Activated CD4-positive, CD25-positive, alpha-beta regulatory T cell treated with anti-CD3 and anti-CD28 coated beads, Interleukin-2, amount 50 U/mL, for 72 hours (primary cell): ENCODE data around the gene AMIGO1.
"Not testable (repeated sequence)": the region's sequence is repeated elsewhere in the genome, so short reads cannot be mapped to it uniquely, and the experiment has no call there.

Source experiments
- DNase-seq: peaks from one replicate; pipeline ENCODE4 v3.0.0; 2021

Gene AMIGO1

DNA sequence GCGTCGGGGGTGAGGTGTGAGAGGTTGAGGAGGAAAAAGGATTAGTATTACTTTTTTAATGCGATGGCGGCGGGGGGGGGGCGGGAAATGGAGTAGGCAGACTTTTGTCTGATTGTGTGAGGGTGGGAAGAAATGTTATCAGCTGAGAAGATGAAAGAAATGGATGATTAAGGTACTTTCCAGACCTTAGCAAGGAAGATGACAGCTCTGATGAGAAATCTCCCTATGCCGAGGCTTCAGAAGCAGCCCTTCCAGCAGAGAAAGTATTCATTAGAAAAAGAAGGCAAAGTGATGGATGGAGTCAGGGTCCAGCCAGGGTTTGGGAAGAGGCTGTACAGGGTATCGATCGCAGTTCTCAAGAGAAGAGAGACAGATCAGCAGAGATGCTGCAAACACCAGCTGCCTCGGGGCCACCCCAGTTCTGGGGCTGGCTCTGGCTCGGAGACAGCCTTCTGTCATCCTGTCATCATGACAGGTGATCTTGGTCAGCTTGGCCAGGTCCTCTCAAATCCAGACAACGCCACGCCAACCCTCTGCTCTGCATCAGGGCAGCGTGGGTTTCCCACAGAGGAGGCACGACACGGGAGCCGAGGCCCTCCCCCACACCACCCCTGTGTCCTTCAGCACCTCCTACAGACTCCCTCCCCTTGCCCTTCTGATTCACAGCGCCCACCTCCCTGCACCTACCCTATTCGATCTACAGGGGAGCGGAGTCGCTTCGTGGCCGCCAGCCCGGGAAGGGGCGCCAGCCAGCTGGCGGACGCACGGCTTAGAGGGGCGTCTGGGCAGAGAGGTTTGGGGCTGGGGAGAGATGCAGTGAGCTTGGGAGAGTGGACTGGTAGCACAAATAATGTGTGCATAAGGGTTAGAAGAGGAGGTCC lies 26.5 kb downstream of the AMIGO1 start:
- peak; percentile 53 for DNase-seq

DNA sequence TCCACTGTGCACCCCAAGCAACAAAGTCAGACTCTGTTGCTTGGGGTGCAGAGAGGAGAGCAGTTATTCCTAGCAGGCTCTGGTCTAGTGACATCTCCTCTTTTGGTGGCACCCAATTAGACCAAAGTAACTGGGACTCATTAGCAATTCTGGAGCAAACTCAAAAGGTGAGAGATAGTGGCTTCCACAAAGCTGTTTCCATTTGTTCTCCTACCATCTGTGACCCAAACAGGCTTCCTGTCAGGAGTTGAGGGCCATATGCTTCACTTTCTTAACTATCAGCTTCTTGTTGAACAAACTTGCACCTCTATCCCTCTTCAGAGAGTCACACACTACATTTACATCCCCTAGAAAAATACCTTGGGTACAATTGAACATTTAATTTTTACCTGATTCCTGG lies 27.3 kb downstream of the AMIGO1 start:
- no peak for DNase-seq

DNA sequence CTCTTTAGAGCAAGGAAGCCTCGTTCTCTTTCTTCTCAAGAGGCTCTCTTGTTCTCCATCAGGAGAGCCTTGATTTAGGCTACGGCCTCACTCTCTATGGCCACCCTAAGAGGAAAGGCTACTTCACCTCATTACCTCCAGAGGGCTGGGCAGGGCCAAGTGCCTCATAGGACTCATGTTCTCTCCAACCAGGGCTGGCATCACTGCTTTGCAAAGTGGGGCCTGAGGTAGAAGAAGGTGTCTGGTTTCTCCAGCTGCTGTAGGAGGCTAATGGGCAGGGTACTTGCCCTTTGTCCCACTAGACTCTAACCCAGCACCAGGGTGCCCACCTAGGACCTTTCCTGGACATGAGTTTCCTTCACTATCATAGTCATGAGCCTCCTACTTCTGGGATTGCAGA lies 27.9 kb downstream of the AMIGO1 start:
- DNase-seq = no peak

DNA sequence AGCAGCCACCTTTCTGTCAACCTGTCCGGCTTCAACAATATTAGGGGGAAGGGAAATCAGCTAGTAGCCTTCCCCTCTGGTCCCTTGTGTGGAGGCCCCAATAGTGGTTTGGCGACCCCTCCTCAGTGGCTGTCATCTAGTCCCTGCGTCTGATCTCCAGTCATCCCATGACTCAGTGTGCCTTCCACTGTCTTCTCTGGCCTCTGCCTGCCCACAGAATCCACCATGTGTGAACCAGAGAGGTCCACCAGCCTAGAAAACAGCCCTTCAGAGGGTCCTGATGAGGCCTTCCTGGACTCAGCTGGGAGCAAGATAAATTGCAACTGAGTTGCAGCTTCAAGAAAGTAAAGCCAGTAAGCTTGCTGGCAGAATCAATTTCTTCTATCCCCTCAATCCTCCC lies 29.6 kb downstream of the AMIGO1 start:
- DNase-seq = no peak

DNA sequence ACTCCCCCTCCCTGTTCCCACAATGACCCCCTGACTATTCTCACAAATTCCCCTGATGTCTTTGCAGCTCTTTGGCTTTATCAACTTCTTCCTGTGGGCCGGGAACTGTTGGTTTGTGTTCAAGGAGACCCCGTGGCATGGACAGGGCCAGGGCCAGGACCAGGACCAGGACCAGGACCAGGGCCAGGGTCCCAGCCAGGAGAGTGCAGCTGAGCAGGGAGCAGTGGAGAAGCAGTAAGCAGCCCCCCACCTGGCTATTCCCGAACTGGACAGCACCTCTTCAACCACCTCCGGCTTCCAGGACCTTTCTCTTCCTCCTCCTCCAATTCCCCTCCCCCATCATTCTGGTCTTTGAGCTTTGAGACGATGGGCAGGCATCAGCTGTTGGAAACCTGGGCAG lies 30.2 kb downstream of the AMIGO1 start:
- no peak for DNase-seq

DNA sequence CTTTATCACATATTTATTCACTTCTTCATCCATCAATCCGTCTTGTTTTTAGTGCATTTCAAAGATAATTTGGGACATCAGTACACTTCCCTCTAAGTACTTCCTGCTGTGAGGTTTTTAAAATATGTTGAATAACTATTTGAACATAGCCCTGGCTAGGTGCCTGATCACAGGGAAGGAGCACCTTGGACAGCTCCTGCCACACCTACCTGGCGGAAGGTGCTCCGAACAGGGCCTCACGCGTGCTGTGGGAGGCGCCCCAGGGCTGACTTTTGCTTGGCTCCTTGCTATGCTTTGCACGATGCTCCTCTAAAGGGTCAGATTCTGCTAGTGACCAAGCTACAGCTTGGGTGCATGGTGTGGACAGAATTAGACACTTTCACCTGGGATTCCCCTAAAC lies 30.7 kb downstream of the AMIGO1 start:
- no peak for DNase-seq

DNA sequence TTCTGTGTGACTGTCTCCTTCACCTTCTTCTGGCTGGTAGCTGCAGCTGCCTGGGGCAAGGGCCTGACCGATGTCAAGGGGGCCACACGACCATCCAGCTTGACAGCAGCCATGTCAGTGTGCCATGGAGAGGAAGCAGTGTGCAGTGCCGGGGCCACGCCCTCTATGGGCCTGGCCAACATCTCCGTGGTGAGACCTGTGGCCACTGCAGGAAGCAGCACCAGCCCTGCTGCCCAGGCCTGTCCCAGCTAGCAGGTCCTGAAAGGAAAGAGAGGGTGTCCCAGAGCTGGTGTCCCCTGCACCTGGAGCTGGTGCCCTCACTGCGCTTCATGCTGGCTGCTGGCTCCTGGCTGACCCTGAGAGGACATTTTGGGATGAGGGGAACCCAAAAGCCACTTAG lies 31.7 kb downstream of the AMIGO1 start:
- no peak for DNase-seq

DNA sequence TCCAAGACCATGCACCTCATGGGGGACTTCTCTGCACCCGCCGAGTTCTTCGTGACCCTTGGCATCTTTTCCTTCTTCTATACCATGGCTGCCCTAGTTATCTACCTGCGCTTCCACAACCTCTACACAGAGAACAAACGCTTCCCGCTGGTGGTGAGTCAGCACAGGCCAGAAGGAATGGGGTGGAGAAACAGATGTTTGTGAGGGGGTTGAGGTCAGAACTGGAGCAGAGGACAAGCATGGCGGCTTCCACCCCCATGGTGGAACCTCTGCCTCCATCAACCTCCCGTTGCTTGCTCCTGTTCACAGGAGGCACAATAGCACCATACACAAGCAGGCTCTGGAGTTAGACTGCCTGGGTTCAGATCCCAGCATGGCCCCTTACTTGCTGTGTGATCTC lies 32.7 kb downstream of the AMIGO1 start:
- DNase-seq = no peak

DNA sequence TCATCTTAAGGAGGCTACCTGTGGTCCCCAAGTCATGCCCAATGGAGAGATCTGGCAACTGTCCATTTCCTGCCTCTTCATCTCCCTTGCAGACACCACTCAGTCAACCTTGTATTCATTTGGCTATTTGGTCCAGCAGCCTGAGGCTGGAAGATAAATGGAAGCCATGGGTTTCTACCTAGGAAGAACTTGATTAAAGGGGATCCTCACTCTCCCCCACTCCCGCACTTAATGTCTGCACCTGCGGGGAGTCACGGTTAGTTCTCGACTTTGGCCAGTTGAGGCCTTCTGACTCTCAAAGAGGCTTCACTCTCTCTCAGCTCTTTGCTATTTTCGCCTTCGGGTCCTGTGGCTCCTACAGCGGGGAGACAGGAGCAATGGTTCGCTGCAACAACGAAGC lies 34.3 kb downstream of the AMIGO1 start:
- no peak for DNase-seq

DNA sequence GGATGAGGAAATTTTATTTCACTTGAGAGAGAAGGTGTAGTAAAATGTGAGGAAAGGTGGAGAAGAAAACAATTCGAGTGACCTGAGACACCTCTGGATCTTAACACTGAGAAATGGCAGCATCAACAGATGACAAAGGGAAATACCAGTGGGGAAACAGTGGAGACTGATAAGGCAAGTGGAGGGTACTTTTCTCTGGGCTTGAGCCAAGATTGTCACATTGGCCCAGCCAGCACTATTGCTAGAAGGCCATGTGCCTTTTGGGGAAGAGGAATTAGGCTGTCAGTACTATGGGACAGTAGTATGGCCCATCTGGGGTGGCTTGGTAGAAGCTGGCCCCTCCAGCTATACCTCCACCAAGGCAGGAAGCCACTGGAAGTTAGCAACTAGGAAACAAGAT lies 34.8 kb downstream of the AMIGO1 start:
- no peak for DNase-seq

DNA sequence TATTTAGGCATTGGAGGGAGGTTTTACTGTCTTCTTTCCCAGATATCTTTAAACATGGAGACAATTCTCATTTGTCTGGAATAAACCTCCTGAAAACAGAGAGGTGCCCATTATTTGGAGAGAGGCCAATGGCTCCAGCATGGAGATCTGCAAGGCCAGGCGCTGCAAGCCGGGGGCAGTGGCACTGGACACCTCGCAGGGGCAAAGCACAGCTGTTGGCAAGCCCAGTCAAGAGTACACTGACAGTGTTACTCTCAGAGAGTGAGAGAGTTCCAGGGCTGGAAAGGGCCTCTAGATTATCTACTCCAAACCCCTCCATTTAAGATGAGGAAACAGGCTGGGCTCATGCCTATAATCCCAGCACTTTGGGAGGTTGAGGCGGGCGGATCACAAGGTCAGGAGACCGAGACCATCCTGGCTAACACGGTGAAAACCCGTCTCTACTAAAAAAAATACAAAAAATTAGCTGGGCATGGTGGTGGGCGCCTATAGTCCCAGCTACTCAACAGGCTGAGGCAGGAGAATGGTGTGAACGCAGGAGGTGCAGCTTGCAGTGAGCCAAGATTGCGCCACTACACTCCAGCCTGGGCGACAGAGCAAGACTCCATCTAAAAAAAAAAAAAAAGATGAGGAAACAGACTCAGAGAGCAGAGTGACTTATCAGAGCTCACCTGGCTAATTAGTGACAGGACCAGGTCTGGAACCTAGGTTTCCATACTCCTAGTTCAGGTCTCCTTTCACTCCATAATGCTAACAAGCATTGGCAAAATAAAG lies 36.1 kb downstream of the AMIGO1 start:
- DNase-seq = not testable (repeated sequence)

DNA sequence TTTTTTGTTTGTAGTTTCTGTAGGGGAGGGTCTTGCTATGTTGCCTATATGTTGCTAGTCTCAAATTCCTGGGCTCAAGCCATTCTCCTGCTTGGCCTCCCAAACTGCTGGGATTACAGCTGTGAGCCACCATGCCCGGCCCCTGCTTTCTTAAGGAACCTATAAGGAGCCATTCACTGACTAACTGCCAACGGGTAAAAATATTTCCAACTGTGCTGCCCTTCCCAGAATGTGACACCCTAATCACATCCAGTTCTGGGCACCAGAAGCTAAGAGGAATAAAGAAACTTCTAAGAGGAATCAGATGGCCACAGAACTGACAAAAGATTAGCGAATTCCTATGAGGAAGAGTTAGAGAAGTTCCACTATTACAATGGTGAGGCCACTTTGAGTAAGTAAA lies 36.7 kb downstream of the AMIGO1 start:
- no peak for DNase-seq

DNA sequence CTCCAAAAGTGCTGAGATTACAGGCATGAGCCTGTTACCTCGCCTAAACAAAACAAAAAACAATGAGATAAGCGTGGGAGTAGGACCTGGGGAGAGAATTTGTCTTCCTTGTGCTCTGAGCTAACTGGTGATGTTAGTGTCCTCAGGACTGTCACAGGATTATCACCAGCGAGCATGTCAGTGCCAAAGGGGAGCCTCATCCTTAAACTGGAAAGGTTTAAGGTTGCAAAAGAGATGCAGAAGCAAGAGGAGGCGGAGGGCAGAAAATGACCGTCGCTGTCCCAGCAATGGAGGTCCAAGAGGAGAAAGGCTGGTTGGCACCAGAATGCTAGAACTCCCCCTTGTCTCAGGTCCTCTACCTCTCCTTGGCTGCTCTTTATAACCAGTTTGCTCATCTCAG lies 39.3 kb downstream of the AMIGO1 start:
- no peak for DNase-seq

DNA sequence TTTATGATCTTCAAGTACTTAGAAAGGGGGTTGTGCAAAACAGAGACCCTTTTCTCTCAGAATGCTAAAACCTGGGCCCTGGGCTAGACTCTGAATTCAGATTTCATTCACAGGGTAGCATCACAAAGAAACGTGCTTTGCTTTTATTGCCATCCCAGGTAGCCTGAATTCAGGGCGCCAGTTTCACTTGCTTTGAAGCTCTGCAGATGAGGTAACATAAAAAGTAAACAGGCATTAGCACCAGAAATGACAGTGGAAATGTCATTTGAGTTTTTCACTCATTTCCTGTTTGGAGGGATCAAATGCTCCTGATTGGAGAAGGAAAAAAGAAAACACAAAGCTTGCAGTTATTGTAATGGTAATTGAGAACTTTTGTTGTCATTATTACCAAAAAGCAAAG lies 40.6 kb downstream of the AMIGO1 start:
- DNase-seq = no peak

DNA sequence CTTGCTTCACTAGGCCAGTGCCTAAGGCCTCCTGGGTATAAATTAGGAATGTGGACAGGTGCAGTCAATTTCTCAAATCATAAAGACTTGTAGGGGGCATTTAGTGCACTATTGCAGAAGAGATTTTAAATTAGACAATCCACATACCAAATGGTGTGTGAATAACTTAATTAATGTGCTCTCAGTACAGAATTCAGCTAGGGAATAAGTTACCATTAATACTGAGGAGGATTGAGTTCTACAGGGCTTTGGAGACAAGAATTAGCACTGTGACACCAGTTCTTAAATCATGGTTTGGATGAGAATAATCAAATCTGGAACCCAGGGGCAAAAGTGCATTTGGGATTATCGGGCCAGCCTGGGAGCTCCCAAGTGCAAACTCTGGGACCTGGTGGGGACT lies 41.5 kb downstream of the AMIGO1 start:
- no peak for DNase-seq

DNA sequence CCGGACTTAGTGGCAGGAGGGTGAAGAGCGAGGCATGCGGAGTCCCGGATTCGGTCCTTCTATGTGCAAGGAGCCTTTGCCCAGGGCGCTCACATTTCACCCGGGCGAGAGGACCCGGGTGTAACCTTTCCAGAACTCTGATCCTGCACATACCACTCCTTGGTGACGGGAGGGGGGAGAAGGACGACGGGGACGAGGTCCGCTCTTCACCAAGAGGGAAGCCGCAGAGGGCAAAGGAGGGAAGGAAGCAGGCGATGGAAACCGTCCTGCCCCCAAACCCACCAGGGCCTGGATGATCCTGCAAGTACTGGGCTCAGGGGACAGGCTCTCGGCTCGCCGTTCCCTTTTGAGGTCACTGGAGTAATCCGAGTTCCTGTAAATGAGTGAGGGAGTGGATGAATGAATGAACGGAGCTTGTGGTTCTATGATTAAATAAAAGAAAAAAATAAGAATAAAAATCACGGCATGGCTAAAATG lies 42.2 kb downstream of the AMIGO1 start:
- no peak for DNase-seq

DNA sequence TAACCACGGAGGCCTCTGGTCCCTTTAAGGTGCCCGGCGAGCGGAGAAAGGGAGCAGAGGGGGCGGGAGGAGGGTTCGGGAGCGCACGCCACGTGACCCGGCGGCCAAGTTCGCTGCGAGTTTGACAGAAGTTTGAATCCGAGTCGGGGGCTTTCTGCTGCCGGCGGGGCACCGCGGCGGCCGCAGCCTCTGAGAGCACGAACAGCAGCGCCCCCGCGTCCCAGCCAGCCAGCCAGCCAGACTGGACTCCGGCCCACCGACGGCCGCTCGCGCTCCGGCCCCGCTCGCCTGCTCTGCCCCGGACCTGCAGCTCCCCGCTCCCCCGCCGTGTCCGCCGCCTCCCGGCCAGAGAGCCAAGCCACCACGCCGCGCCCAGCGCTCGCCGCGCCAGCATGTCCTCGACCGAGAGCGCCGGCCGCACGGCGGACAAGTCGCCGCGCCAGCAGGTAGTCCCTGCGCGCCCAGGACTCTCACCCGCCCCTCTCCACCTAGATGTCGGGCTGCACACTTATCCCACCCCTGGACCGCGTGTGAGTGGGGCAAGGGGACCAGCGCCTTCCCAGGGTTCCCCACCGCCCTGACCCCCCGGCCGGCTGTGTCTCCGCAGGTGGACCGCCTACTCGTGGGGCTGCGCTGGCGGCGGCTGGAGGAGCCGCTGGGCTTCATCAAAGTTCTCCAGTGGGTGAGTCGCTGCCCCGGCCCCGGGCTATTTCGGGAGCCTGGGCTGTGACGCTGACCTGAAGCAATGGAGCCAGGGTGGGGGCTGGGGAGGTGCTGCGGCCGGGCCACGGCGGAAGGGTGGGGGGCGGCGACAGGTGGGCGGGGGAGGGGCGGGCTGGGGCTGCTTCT lies 42.9 kb downstream of the AMIGO1 start, which contains the start of gene SYPL2:
Gene SYPL2 (plus strand): TSS at position 95 of the 849 bp plus-strand sequence. CDS start 298 bp downstream, at position 393.
- DNase-seq = no peak

DNA sequence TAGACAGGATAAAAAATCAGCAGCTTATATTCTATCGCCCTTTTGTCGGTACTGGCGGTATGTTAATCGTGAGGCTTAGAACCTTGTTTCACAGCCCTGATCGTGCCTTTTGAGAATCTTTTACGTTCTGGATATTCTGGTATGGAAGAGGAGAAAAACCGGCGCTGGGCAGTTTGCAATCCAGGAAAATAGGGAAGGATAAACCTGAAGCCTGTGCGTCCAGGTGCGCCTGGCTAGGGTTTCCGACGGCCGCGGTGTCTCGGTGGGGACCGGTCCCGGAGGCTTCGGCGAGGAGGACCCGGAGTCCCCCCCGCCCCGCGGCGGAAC lies 43.4 kb downstream of the AMIGO1 start:
- no peak for DNase-seq

DNA sequence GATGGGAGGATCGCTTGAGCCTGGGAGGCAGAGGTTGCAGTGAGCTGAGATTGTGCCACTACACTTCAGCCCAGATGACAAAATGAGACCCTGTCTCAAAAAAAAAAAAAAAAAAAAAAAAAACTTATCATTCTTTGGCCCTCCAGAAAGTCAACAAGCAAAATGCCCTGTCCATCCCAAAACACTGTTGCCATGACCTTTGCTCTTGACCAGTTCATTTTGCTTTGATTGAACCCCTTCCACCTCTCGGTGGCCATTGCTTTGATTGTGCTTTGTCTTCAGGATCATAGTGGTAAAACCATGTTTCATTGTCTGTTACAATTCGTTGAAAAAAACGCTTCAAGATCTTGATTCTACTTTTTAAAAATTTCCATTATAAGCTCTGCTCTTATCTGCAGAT lies 51.7 kb downstream of the AMIGO1 start:
- DNase-seq = no peak

DNA sequence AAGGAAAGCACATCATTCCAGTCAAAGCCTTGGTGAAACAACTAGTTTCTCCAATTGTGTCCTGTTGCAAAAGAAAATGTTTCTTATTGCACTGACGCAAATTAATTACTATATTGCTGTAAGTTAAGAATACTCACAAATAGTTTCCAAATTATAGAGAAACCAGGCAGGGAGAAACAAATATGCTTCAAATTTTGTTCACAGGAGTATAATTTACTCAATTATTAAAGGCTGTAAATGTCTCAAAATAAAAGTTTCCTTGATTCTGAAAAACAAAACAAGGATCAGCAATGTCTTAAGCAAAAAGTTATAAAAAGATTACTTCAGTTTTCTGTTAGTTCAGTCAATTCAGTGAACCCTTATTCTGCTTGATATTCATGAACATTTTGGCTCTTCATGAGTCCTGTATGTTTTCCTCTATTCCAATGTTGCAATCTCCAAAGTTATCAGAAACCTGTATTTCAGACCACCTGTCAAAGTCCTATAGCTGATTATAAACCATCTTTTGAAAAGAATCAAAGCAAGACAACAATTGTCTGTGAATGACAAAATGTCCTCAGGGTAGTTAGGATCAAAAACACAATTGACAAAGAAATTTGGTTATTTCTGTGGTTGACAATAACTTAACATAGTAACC lies 54.9 kb downstream of the AMIGO1 start:
- DNase-seq = no peak
